ENCODE data around the gene ZBTB21.

DNA sequence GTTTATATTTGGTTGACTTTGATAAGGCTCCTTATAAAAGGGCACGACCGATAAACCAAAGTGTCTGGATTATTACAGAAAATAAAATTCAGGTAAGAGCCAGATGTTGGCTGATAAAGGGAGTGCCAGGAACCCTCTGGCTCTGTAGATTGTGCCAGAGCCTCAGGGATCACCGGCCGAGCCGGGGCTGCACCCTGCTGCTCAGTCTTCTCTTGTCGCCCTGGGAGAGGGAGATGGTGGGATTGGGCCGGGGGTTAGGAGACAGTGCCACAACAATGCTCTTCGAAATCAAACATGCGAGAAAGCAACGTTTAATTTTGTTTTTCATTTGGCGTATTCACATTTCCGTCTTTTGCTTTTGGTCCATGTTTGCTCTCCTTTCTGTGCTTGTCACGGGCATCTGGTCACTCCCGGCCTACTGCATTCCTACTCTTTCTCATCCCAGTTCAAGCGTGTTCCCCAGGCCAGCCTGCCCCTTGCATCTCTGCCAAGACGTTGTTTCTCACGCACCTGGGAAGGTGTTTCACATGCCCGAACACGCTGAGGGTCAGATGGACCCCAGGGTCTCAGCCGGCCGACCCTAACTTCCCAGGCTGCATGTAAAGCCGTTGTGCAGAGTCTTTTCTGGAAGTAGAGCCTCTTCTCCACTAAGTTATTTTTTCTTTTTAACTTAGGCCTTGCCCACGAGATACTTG lies 37.5 kb downstream of the ZBTB21 start:
- TF ChIP-seq POLR2A (IDR thresholded peaks at IDR 0.05; ENCODE audit: low read depth, low read length) (no peak), TAF1 (IDR thresholded peaks at IDR 0.05; ENCODE audit: borderline replicate concordance, low read depth, low read length) (no peak), POLR2AphosphoS5 (IDR thresholded peaks at IDR 0.05; ENCODE audit: low read depth, low read length) (no peak)

All from GM12892 (cell line).